HL-60/S4 treated with retinoic acid at 250 ng/mL for 4 days and 3 days (cell line): Measurements from ENCODE around the gene HAPLN1.
"Not testable (repeated sequence)": the region's sequence is repeated elsewhere in the genome, so short reads cannot be mapped to it uniquely, and the experiment has no call there.

Source experiments
- in situ Hi-C: fragments of 300-500 bp; cut with MboI; formaldehyde crosslinking; loops from 2 replicates; pipeline ENCODE4 v1.7.0; 2022; ENCODE audit warnings: low sequenced_read_pairs

HAPLN1 gene

GRCh38 chr5:83720836-83721537 is at the start of gene HAPLN1:
HAPLN1 (minus strand) TSS chr5:83720855; CDS start chr5:83673523, 47,332 bp downstream.
- in situ Hi-C loops, result no loop called here

GRCh38 chr5:83767409-83767992 is 46.8 kb upstream of the HAPLN1 start:
- in situ Hi-C loops, result no loop called here

GRCh38 chr5:83764101-83764500 is 43.4 kb upstream of the HAPLN1 start:
- in situ Hi-C loops, result no loop called here

DNA sequence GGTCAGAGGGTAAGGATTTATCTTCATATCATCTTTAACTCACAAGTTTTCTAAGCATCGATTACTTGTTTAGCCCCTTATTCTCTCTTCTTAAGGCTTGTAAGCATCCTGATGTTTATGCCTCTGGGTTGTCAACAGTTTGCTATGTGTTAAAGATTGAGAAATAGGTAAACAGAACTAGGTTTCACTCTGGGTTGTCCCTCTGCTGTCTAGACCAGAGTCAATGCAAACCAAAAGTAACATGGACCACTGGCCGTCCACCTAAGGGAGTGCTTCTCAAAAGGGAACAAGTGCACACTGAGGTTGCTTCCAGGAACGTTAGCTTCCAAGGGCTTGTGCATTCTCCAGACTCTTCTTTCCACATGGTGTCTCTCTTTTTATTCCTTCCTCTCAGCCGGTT is 39.9 kb upstream of the HAPLN1 start:
- in situ Hi-C loops, result no loop called here

GRCh38 chr5:83752700-83753099 is 32.0 kb upstream of the HAPLN1 start:
- in situ Hi-C loops, result no loop called here

GRCh38 chr5:83751201-83751600 is 30.5 kb upstream of the HAPLN1 start:
- in situ Hi-C loops, result no loop called here

DNA sequence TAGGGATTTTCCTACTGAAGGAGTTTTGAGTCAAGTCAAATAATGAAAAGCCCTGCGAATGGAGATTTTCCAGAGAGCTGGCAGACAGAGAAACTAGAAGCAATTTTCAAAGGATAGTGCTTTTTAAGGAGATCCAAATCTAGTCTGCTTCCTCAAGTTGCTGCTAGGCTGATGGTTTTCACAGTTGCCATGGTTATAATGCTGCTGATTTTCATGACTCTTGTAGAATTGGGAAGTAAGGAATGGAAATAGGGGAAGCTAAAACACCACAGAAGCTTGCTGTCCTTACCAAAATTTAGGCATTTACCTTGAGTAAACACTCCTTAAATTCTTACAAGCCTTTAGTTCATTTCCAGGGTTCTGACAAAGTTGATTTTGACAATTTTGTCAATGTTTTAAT is 30.1 kb upstream of the HAPLN1 start:
- in situ Hi-C loops, result no loop called here

- in situ Hi-C loops, result no loop called here
Measured at GRCh38 chr5:83745816-83746215, 25.2 kb upstream of the HAPLN1 start.

DNA sequence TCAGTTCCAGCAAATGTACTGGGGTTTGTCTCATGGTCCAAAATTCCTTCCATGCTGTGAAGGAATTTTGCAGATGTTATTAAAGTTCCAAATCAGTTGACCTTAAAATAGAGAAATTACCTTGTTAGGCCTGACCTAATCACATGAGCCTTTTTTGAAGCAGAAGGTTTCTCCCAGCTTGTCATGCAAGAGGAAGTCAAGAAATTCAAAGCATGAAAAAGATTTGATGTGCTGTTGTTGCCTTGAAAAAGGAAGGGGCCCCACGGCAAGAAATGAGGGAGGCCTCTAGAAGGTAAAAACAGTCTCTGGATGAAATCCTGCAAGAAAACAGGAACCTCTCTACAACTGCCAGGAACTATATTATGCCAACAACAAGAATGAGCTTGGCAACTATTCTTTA is 24.2 kb upstream of the HAPLN1 start:
- in situ Hi-C loops, result no loop called here

DNA sequence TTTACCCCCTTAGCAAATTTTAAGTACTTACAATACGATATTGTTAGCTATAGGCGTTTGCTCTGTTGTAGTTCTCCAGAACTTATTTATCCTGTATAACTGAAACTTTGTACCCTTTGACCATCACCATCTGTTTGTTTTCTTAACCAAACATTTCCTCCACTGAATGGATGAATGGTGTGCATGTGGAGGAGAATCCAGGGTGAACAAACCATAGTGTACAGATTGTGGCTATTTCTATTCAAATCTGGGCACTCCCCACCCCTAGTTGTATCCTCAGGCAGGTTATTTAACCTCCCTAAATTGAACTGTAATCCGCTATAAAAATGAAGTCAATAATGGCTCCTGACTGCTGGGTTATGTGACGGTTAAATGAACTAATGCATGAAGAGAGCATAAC is 21.4 kb upstream of the HAPLN1 start:
- in situ Hi-C loops, result no loop called here

DNA sequence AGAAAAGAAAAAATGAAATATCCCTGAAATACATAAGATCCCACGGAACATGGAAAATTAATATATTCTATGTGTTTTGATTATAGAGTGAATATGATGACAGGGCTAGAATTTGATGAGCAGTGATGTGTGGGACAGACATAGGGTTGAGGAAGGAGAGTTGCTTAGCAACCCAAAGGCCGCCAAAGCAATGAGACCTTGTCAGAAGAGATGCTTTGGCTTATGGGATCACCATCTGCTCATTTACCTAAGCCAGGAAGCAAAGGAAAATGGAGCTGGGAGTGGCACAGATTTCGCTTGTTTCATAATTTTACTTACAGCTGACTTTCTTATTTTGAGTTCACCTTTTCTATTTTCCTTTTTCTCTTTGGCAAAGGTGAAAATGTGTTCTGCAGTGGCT is 20.9 kb upstream of the HAPLN1 start:
- in situ Hi-C loops, result no loop called here

DNA sequence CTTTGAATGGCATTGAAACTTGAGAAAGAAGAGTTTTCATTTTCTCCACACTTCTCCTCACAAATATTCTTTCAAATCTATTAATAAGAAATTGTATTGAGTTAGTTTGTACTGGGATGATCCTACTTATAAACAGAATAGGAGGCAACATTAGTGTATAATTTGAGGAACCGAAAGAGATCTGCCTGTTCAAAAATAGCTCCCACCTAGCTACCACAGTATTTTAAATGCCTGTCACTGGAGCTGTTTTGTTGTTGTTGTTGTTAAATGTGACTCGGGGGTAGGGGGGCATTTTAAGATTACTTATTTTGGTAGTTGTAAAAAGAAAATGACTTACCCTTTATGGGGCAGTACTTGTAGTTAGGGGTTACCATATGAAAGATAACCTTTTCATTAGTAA is 20.1 kb upstream of the HAPLN1 start:
- in situ Hi-C loops, result no loop called here

DNA sequence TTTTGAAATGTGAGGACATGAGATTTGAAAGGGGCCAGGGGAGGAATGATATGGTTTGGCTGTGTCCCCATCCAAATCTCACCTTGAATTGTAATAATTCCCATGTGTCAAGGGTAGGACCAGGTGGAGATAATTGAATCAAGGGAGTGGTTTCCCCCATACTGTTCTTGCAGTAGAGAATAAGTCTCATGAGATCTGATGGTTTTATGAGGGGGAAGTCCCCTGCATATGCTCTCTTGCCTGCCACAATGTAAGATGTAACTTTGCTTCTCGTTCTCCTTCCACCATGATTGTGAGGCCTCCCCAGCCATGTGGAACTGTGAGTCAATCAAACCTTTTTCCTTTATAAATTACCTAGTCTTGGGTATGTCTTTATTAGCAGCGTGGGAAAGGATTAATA is 15.5 kb upstream of the HAPLN1 start:
- in situ Hi-C loops, result not testable (repeated sequence)

DNA sequence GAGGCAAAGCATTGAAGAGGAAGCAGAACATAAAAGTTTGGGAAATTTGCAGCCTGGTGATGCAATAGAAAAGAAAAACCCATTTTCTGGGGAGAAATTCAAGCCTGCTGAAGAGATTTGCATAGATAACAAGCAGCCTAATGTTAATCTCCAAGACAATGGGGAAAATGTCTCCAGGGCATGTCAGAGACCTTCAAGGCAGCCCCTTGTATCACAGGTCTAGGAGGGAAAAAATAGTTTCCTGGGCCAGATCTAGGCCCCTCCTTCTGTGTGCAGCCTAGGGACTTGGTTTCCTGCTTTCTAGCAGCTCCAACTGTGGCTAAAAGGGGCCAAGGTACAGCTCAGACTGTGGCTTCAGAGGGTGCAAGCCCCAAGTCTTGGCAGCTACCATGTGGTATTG is 14.4 kb upstream of the HAPLN1 start:
- in situ Hi-C loops, result not testable (repeated sequence)

- in situ Hi-C loops, result no loop called here
Measured at GRCh38 chr5:83731638-83732037, 11.0 kb upstream of the HAPLN1 start.

GRCh38 chr5:83729362-83729761 is 8.7 kb upstream of the HAPLN1 start:
- in situ Hi-C loops, result no loop called here

GRCh38 chr5:83726912-83727311 is 6.3 kb upstream of the HAPLN1 start:
- in situ Hi-C loops, result no loop called here

- in situ Hi-C loops, result no loop called here
Measured at GRCh38 chr5:83724935-83725334, 4.3 kb upstream of the HAPLN1 start.

GRCh38 chr5:83724001-83724400 is 3.3 kb upstream of the HAPLN1 start:
- in situ Hi-C loops, result no loop called here

DNA sequence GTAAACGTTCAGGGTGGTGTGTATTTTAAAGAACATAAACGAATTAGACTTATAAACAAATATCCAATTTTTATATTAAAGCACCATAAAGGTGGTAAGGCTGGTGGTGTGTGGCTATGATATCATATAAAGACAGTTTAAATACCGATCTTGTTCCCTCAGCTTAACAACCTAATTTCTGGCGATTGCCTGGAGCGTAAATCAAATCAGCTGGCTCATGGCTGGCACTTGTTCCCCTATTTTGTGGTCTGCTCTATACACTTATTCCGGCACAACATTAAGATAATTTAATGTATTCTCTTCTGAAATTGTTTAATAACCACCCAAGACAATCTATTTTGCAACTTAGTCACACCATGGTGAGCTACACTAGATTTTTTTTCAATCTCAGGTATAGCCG is 2.4 kb upstream of the HAPLN1 start:
- in situ Hi-C loops, result no loop called here

DNA sequence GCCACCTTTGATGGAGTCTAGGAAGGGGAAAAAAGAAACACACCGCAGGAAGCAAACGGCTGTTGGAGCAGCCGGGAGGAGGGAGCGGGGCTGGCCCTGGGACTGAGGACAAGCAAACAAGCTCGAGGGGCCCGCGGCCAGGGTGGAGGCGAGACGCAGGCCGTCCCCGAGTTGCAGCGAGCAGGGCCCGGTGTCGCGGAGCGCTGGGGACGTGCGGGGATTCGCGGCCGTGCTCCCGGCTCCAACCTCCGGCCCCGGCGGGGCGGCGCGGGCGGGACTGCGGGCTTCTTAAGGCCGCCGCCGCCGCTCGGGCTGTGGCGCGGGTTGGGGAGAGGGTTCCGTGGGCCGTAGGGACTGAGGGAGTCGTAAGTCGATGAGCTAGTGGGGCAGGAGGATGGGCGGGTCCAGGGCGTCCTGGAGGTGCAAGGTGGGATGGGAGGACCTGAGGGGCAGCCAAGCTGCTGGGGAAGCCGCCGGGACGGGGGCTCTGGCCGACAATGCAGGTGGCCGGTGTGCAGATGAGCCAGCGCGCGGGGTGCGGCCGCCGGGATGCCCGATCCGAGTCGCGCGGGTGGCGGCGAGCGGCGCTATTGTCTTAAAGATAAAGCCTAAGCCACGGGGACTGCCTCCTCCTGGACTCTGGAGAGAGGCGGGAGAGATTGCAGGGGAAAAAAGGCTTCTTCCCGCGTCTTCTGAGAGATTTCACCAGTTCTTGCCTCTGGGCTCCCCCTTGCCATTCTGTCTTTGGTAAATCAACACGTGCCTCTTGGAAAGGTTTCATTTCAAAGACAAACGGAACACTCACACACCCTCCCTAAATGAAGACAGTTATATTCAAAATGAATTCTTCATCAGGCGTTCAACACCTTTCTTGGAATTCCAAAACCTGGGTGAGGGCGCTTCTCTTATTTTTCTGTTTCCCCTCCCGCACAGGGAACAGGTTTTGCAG is 1.6 kb upstream of the HAPLN1 start:
- in situ Hi-C loops, result no loop called here
